PC-9 (cell line): ENCODE measurements around the gene IQGAP1. TPM values are rescaled to one million over a fixed set of nuclear protein-coding genes. Genes with fewer than 3 reads are reported as not detected.
"Not testable (repeated sequence)": the region's sequence is repeated elsewhere in the genome, so short reads cannot be mapped to it uniquely, and the experiment has no call there.

Experiments
- BruUV-seq: library from RNA; stranded (reverse); fragments of 400-500 nt; replicated peaks from 2 replicates; lab custom pipeline; 2021; lab: Mats Ljungman, UMichigan
- CTCF ChIA-PET: fragments of 300-600 bp; sonication (Branson Sonifier 250); formaldehyde crosslinking; loops from one replicate; lab custom pipeline; 2022; ENCODE audit warnings: antibody characterized with exemption; lab: Charles Lee
- POLR2A ChIA-PET: fragments of 300-600 bp; sonication (Branson Sonifier 250); formaldehyde crosslinking; loops from one replicate; lab custom pipeline; 2022; ENCODE audit warnings: antibody characterized with exemption; ENCODE audit not compliant: unreplicated experiment; lab: Charles Lee
- DNase-seq, 2 experiments: peaks; one replicate each; pipeline versions ENCODE4 v3.0.0 to v3.0.0-alpha.2; 2015 to 2022; ENCODE audit warnings: mixed read lengths in 1 of 2
- H2AFZ ChIP-seq: fragments of 200-600 bp; sonication (generic); 2 replicates; pipeline ENCODE4 v1.8.1; 2017; ENCODE audit warnings: antibody characterized with exemption
- H3F3A ChIP-seq: fragments of 200-600 bp; sonication (generic); 2 replicates; pipeline ENCODE4 v1.8.1; 2017; ENCODE audit warnings: antibody characterized with exemption, mild to moderate bottlenecking, low read depth; ENCODE audit not compliant: insufficient read depth
- H3K27ac ChIP-seq: fragments of 200-600 bp; sonication (generic); 2 replicates; pipeline ENCODE4 v1.6.1; 2016; ENCODE audit warnings: mixed run types
- H3K27me3 ChIP-seq: fragments of 200-600 bp; sonication (generic); 2 replicates; pipeline ENCODE4 v1.6.1; 2016; ENCODE audit warnings: low read depth, mixed run types; ENCODE audit not compliant: insufficient read depth
- H3K36me3 ChIP-seq: fragments of 200-600 bp; sonication (generic); 2 replicates; pipeline ENCODE4 v1.6.1; 2016; ENCODE audit warnings: low read depth, mixed run types
- H3K4me1 ChIP-seq: fragments of 200-600 bp; sonication (generic); replicated peaks from 2 replicates; pipeline ENCODE4 v1.6.1; 2016; ENCODE audit warnings: mixed run types; ENCODE audit not compliant: insufficient read depth
- H3K4me2 ChIP-seq: fragments of 200-600 bp; sonication (generic); 2 replicates; pipeline ENCODE4 v1.6.1; 2017; ENCODE audit warnings: mixed run types
- H3K4me3 ChIP-seq: fragments of 200-600 bp; sonication (generic); 2 replicates; pipeline ENCODE4 v1.6.1; 2016; ENCODE audit warnings: mixed run types
- H3K79me2 ChIP-seq: fragments of 200-600 bp; sonication (generic); 2 replicates; pipeline ENCODE4 v1.6.1; 2017; ENCODE audit warnings: low read depth, mixed run types
- H3K9me2 ChIP-seq: fragments of 200-600 bp; sonication (generic); 2 replicates; pipeline ENCODE4 v1.8.1; 2017; ENCODE audit warnings: mild to moderate bottlenecking; ENCODE audit not compliant: insufficient read depth
- H3K9me3 ChIP-seq: fragments of 200-600 bp; sonication (generic); 2 replicates; pipeline ENCODE4 v1.8.1; 2016; ENCODE audit warnings: low read depth; ENCODE audit not compliant: insufficient read depth
- H4K20me1 ChIP-seq: fragments of 200-600 bp; sonication (generic); 2 replicates; pipeline ENCODE4 v1.8.1; 2017; ENCODE audit not compliant: insufficient read depth
- EZH2 ChIP-seq: fragments of 200-600 bp; sonication (generic); IDR thresholded peaks from 2 replicates; pipeline ENCODE4 v1.8.0; 2017; ENCODE audit warnings: antibody characterized with exemption, low read depth
- intact Hi-C: fragments of 100-400 bp; cut with micrococcal nuclease; formaldehyde crosslinking; loops from one replicate; pipeline ENCODE4 v1.10.0; 2022; ENCODE audit not compliant: unreplicated experiment
- total RNA-seq: library from RNA; stranded (reverse); gene quantifications from 2 replicates; pipeline ENCODE4 v1.2.3, GENCODE V29; 2021
- TF ChIP-seq, protein P1 (sequence below): fragments of 200-600 bp; sonication (generic); conservative IDR thresholded peaks from 2 replicates; pipeline ENCODE4 v1.6.1; 2017; ENCODE audit warnings: mixed run types, antibody characterized with exemption, mild to moderate bottlenecking, moderate library complexity

IQGAP1 gene
- total RNA-seq, 1 experiment from 2014 or later: 164 TPM

DNA sequence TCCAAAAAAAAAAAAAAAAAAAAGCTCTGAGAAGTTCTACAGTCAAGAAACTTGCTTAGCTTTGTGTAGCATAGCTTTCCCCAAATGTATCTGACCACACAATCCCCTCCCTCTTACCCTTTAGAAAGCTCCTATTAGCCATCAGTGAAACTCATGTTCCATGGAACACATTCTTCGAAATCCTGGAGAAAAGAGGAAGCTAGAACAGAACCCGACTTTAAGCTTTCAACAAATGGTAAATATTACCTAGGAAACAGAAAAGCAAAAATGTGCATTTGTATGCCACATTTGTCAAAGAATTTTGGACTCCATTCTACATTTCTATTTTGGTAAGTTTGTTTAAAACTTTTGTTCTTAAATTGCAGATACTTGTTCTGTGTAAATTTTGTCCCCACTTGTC is 124.2 kb downstream of the IQGAP1 start:
- POLR2A ChIA-PET: interaction anchor here (0.6 kb wide), 1 partner anchor 14 kb away, joined by 5 read pairs; no protein-coding TSS in a partner anchor
- H3K9me3 ChIP-seq: no peaks in the 10 kb centered on the region

DNA sequence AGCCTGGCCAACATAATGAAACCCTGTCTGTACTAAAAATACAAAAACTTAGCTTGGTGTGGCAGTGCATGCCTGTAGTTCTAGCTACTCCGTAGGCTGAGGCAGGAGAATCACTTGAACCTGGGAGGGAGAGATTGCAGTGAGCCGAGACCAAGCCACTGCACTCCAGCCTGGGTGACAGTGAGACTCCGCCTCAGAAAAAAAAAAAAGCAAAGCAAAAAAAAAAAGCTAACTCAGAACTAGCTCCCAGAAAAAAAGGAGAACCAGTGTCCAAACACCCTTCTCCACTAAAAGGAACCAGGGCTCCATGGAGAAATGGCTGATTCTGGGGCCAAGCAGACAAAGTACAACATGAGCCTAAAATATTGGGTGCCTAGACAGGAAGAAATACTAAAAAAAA is 124.9 kb downstream of the IQGAP1 start:
- Histone ChIP-seq H3K4me3 (no peak overlapping the region), H3K9me3 (no peaks in the 10 kb centered on the region), H3K79me2 (no peaks in the 10 kb centered on the region), H3F3A (no peaks in the 10 kb centered on the region), H2AFZ (no peak overlapping the region), H3K27me3 (no peaks in the 10 kb centered on the region), H3K4me2 (no peak overlapping the region), H3K36me3 (no peaks in the 10 kb centered on the region), H3K9me2 (no peaks in the 10 kb centered on the region), H4K20me1 (no peaks in the 10 kb centered on the region), H3K27ac (no peak overlapping the region), H3K4me1 (no peaks in the 10 kb centered on the region)
- intact Hi-C loops: no loop called here
- TF ChIP-seq, protein P1, sequence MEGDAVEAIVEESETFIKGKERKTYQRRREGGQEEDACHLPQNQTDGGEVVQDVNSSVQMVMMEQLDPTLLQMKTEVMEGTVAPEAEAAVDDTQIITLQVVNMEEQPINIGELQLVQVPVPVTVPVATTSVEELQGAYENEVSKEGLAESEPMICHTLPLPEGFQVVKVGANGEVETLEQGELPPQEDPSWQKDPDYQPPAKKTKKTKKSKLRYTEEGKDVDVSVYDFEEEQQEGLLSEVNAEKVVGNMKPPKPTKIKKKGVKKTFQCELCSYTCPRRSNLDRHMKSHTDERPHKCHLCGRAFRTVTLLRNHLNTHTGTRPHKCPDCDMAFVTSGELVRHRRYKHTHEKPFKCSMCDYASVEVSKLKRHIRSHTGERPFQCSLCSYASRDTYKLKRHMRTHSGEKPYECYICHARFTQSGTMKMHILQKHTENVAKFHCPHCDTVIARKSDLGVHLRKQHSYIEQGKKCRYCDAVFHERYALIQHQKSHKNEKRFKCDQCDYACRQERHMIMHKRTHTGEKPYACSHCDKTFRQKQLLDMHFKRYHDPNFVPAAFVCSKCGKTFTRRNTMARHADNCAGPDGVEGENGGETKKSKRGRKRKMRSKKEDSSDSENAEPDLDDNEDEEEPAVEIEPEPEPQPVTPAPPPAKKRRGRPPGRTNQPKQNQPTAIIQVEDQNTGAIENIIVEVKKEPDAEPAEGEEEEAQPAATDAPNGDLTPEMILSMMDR: no peak
- TF ChIP-seq EZH2: no peak
- POLR2A ChIA-PET: interaction anchor here (0.7 kb wide), 1 partner anchor 18 kb away, joined by 20 read pairs; no protein-coding TSS in a partner anchor
- DNase-seq: no peak
- CTCF ChIA-PET: no interaction called here
- BruUV-seq: no TSS peak

More for the DNA sequence above, 124.2 kb downstream of the IQGAP1 start:
- Histone ChIP-seq H3K27ac (no peak overlapping the region), H3K36me3 (no peaks in the 10 kb centered on the region), H3K9me2 (no peaks in the 10 kb centered on the region), H3K4me3 (no peak overlapping the region), H3K27me3 (no peaks in the 10 kb centered on the region), H2AFZ (no peak overlapping the region), H3K4me2 (no peak overlapping the region), H3F3A (no peaks in the 10 kb centered on the region), H3K4me1 (no peaks in the 10 kb centered on the region), H4K20me1 (no peaks in the 10 kb centered on the region), H3K79me2 (no peaks in the 10 kb centered on the region)
- CTCF ChIA-PET: interaction anchor here (0.6 to 0.7 kb wide), 3 partner anchors 8 to 33 kb away, joined by 4 to 13 read pairs (median 5); no protein-coding TSS in a partner anchor
- no peak for TF ChIP-seq EZH2
- TF ChIP-seq, protein P1: no peak
- BruUV-seq: no TSS peak
- intact Hi-C loops: no loop called here
- no peak for DNase-seq

DNA sequence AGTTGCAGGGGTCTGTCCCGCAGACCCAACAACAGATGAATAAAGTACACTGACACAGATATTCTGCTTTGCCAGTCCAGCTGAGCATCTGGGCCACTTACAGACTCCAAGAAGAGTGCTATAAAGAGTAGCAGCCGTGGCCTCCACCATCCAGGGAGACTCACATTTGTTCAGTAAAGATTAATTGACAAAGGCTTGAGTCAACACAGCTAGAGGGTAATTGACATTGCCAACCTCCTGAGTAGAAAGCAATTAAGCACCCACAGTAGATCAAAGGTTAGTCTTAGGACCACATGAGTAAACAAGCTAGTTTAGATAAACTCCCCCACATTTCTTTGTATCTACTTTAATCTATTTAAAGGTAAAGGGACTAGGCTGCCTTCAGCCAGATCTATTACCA is 125.4 kb downstream of the IQGAP1 start:
- ChIA-PET CTCF (no interaction called here), POLR2A (interaction anchor here (0.7 kb wide), 1 partner anchor 17 kb away, joined by 20 read pairs; no protein-coding TSS in a partner anchor)
- Histone ChIP-seq H3K36me3 (no peaks in the 10 kb centered on the region), H3K79me2 (no peaks in the 10 kb centered on the region), H3K27ac (no peak overlapping the region), H3K4me3 (no peak overlapping the region), H3K4me2 (no peak overlapping the region), H2AFZ (no peak overlapping the region), H3F3A (no peaks in the 10 kb centered on the region), H3K27me3 (no peaks in the 10 kb centered on the region), H3K4me1 (no peaks in the 10 kb centered on the region), H3K9me3 (no peaks in the 10 kb centered on the region), H4K20me1 (no peaks in the 10 kb centered on the region), H3K9me2 (no peaks in the 10 kb centered on the region)
- intact Hi-C loops: no loop called here
- DNase-seq: no peak
- BruUV-seq: no TSS peak
- TF ChIP-seq EZH2: no peak
- TF ChIP-seq, protein P1: no peak

DNA sequence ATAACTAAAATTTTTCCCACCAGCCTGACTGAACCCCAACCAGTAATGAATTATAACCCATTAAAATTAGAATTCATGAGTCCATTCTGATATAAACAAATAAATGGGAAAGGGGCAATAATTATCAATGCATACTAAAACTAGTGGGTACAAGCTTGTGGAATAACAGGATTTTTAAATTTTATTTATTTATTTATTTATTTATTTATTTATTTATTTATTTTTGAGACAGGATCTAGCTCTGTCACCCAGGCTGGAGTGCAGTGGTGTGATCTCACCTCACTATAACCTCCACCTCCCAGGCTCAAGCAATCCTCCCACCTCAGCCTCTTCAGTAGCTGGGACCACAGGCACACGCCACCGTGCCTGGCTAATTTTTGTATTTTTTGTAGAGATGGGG is 125.9 kb downstream of the IQGAP1 start:
- H2AFZ ChIP-seq, DNase-seq, H3F3A ChIP-seq, H3K4me2 ChIP-seq, H3K4me1 ChIP-seq, H3K27me3 ChIP-seq, H3K36me3 ChIP-seq, BruUV-seq, H4K20me1 ChIP-seq, H3K9me2 ChIP-seq, H3K79me2 ChIP-seq, intact Hi-C loops, H3K27ac ChIP-seq, H3K9me3 ChIP-seq, CTCF ChIA-PET, H3K4me3 ChIP-seq: not testable (repeated sequence)
- POLR2A ChIA-PET: interaction anchor here (0.8 kb wide), 1 partner anchor 260 kb away, joined by 7 read pairs; no protein-coding TSS in a partner anchor
